Fibroblast of mammary gland (primary cell): ENCODE data around the gene DACT1.
A peak's percentile ranks its signal among the peaks of the same experiment; 100 is the strongest.

Experiments
- DNase-seq: peaks from one replicate; pipeline ENCODE4 v3.0.0-alpha.2; 2010; ENCODE audit warnings: low read depth
- H3K4me3 ChIP-seq: 2 replicates; pipeline ENCODE4 v1.5.1; 2011; ENCODE audit warnings: low read depth, mild to moderate bottlenecking, low read length, moderate library complexity; ENCODE audit not compliant: control insufficient read depth
- CTCF ChIP-seq: conservative IDR thresholded peaks from 2 replicates; pipeline ENCODE4 v1.5.1; 2011; ENCODE audit warnings: low read depth, low read length, inconsistent platforms; ENCODE audit not compliant: control insufficient read depth, insufficient read depth

DACT1 gene

GRCh38 chr14:58663494-58664111 is 25.8 kb downstream of the DACT1 start:
- H3K4me3 ChIP-seq: no peak overlapping the region
- no peak for TF ChIP-seq CTCF
- DNase-seq: peak; percentile 47

- no peak for TF ChIP-seq CTCF
- DNase-seq: no peak
- no peak overlapping the region for H3K4me3 ChIP-seq
Observed at GRCh38 chr14:58665773-58666500, 28.2 kb downstream of the DACT1 start.

GRCh38 chr14:58666737-58667136 is 29.0 kb downstream of the DACT1 start:
- DNase-seq: no peak
- TF ChIP-seq CTCF: no peak
- no peak overlapping the region for H3K4me3 ChIP-seq

- DNase-seq: no peak
- no peak overlapping the region for H3K4me3 ChIP-seq
- TF ChIP-seq CTCF: no peak
Observed at GRCh38 chr14:58667900-58668299, 30.1 kb downstream of the DACT1 start.

GRCh38 chr14:58668848-58669480 is 31.2 kb downstream of the DACT1 start:
- no peak for DNase-seq
- H3K4me3 ChIP-seq: no peak overlapping the region
- no peak for TF ChIP-seq CTCF

- DNase-seq: no peak
- no peak overlapping the region for H3K4me3 ChIP-seq
- no peak for TF ChIP-seq CTCF
Observed at GRCh38 chr14:58669556-58670200, 31.9 kb downstream of the DACT1 start.
